K562 treated with DMSO at 1 percent for 24 hours (cell line): ENCODE measurements around the gene G6PC2. TPM values are rescaled to one million over a fixed set of nuclear protein-coding genes. Genes with fewer than 3 reads are reported as not detected.

Experiments
- total RNA-seq: library from RNA; unstranded; fragments of 300-600 nt; gene quantifications from 2 replicates; pipeline ENCODE4 v1.2.3, GENCODE V29; 2022; ENCODE audit warnings: low read depth; ENCODE audit not compliant: insufficient read depth

Gene G6PC2
- total RNA-seq = not detected in 2 replicates

GRCh38 chr2:168901003-168901402, at the start of gene G6PC2:
Gene G6PC2, plus strand, starts transcription at chr2:168901291. Its CDS starts 41 bp downstream, at chr2:168901332.

GRCh38 chr2:168890006-168890782, 10.9 kb upstream of the G6PC2 start, which contains the start of gene SPC25:
Gene SPC25, minus strand, starts transcription at chr2:168890430. Its CDS starts 911 bp downstream, at chr2:168889519.

Other genes with a start within 250 kb of the G6PC2 start
- 8.3 and 11.2 TPM in 2 replicates for gene NOSTRIN, start 98.7 kb upstream of the G6PC2 start, total RNA-seq
- gene SPC25, start 10.9 kb upstream of the G6PC2 start, total RNA-seq = 53.6 and 61.5 TPM in 2 replicates
- gene ABCB11, start 130.0 kb downstream of the G6PC2 start, total RNA-seq = 0.20 and 0.27 TPM in 2 replicates
- gene DHRS9, start 168.3 kb downstream of the G6PC2 start, total RNA-seq = 0.32 TPM in 1 of 2 replicates, not detected in the other